ENCODE data around the gene LRRC75A.
"Not testable (repeated sequence)": the region's sequence is repeated elsewhere in the genome, so short reads cannot be mapped to it uniquely, and the experiment has no call there.

Gene LRRC75A

DNA sequence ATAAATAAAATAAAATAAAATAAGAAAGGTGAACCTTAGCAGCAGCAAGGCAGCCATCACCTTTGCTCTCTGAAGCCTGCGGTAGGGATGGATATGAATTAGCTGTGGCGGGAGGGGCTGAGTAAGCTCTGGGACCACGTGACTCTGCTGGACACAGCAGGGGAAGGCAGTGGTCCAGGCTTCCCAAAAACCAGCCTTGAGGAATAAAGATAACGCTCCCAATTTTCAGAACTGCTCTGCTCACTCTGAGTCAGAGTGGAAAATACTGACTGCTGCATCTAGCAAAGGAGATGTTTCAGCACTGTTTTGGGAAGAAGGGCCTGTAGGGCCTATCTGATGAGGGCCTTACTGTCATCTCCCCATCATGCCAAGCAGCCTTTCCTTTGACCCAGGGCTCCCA is 96.1 kb downstream of the LRRC75A start:
- FAIRE-seq = not testable (repeated sequence)

- not testable (repeated sequence) for FAIRE-seq
Measured at GRCh38 chr17:16392491-16392890, 99.5 kb downstream of the LRRC75A start.
